HL-60/S4 (cell line): Measurements from ENCODE around the gene FXYD3.

Experiments used
- in situ Hi-C: fragments of 300-500 bp; cut with MboI; formaldehyde crosslinking; loops from 2 replicates; pipeline ENCODE4 v1.14.3; 2022; ENCODE audit warnings: low sequenced_read_pairs

The FXYD3 gene

DNA sequence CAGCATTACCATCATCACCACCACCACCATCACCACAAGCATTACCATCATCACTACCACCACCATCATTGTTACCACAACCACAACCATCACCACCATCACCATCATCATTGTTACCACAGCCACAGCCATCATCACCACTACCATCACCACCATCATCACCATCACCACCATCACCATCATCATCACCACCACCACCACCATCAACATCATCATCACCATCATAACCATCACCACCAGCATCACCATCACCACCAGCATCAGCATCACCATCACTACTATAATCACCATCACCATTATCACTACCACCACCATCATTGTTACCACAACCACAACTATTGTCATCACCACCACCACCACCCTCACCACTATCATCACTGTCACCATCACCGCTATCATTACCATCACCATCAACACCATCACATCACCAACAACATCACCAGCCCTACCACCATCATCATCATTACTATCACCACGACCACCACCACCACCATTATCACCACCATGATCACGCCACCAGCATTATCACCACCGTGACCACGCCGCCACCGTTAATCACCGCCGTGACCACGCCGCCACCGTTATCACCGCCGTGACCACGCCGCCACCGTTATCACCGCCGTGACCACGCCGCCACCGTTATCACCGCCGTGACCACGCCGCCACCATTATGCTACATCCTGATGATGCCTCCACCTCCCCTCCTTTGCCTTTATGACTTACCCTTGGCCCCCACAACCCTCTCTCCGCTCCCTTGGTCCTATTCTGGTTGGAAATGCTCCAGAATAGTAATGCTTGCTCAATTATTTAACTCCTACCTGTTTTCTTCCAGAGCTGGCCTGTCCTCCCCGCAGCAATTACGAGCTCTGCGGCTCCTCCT is 10.0 kb upstream of the FXYD3 start:
- in situ Hi-C loops, result no loop called here

- in situ Hi-C loops, result no loop called here
These were observed 9.4 kb upstream of the FXYD3 start for GRCh38 chr19:35106291-35106583.

DNA sequence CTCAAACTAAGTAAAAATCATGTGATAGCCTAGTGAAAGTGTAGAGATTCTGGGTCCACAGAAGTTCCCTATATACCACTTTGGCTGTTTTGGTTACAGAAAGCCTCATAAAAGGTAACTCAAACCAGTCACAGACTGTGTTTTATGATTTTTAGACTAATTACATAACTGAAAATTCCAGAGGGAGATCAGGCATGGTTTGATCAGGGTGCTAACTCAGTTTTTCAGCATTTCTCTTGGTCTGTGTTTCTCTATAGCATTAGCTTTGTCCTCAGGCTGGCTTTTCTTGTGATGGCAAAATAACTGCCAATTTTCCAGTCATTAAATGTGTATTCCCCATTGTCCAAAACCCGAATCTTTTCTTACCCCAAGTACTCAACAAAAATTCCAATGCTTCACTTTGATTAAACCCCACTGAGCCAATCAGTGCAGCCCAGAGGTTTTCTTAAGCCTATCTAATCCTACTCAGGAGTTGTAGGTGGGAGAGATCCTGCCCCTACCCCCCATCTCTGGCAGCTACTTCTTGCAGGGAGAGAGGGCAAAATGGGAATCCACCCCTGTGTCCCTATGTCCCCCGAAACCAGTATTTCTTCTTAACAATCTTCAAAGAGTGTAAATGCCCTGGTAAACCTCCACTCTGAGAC is 8.6 kb upstream of the FXYD3 start:
- in situ Hi-C loops, result no loop called here

DNA sequence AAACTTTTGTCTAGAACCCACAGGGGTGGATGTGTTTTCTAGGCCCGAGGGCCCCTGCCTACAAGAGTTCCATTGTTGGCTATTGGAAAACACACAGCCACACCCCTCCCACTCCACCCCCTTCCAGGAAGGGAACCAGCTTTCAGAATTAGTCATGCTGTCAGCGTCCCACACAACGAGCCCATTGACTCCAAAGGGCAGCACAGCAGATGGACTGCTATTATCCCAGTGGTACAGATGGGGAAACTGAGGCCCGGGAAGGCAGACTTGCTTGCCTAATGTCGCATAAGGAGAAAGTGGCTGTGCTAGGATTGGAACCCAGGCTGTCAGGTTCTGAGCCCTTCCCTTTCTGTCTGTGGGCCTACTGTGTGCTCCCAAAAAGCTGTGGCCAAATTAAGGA is 8.1 kb upstream of the FXYD3 start:
- in situ Hi-C loops, result no loop called here

DNA sequence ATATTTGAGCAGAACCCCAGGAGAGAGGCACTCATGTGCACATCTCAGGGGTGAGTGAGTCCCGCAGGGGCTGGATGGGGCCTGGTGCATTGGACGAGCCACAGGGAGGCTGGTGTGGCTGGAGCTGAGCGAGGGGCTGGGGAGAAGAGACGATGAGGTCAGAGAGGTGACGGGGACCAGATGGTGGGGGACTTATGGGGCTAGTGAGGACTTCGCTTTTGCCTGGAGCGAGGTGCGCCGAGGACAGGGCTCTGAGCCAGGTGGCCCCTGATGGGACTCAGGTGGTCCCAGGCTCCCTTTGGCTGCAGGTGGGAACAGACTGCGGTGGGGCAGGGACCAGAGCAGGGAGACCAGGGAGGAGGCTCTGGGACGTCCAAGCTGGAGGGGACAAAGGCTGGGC is 6.9 kb upstream of the FXYD3 start:
- in situ Hi-C loops, result no loop called here

GRCh38 chr19:35109395-35110112 is 6.1 kb upstream of the FXYD3 start:
- in situ Hi-C loops, result no loop called here

GRCh38 chr19:35110974-35111373 is 4.6 kb upstream of the FXYD3 start:
- in situ Hi-C loops, result no loop called here

GRCh38 chr19:35112995-35113688 is 2.5 kb upstream of the FXYD3 start:
- in situ Hi-C loops, result no loop called here

- in situ Hi-C loops, result no loop called here
These were observed 1.1 kb upstream of the FXYD3 start for GRCh38 chr19:35114353-35115176.

DNA sequence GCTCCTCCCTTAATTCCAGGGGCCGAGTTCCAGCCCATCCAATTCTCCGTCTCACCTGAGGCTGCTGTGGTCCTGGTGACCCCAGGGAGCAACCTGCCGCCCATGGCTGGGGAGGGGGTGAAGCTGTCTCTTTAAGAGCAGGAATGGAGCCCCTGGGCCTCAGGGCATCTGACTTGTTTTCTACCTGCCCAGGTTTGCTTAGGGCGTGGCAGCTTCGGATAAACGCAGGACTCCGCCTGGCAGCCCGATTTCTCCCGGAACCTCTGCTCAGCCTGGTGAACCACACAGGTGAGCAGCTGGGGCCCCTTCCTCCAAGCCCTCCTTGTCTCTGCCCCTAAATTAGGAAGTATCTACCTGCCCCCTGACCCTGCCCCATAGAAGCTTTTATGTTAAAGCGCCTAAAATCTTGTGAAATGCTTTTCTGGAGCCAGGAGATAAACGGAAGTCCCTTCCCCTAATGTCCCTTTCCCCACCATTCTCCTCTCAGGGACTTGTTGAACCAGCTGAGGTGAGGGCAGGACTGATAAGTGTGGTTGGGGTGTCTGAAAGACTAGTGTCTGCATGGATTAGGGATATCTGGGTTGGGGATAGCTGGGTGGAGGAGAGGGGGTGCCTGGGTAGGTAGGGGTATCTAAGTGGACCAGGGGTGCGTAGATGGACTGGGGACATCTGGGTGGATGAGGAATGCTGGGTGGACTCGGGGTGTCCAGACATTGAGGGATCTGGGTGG is 614 bp downstream of the FXYD3 start:
- in situ Hi-C loops, result no loop called here

GRCh38 chr19:35117116-35117515 is 1.5 kb downstream of the FXYD3 start:
- in situ Hi-C loops, result no loop called here

DNA sequence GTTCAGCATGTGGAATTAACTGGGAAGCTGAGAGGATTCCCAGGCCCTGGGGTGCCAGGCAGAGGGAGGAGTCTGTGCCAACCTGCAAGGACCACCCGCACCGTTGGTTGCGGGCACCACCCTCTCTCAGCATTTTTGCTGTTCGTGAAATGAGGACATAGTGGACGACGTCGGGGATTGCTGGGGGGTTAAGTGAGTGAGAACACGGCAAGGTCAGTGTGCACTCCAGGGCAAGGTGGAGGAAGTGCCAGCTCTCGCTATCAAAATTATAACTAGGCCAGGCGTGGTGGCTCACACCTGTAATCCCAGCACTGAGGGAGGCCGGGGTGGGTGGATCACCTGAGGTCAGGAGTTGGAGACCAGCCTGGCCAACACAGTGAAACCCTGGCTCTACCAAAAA is 2.2 kb downstream of the FXYD3 start:
- in situ Hi-C loops, result no loop called here

DNA sequence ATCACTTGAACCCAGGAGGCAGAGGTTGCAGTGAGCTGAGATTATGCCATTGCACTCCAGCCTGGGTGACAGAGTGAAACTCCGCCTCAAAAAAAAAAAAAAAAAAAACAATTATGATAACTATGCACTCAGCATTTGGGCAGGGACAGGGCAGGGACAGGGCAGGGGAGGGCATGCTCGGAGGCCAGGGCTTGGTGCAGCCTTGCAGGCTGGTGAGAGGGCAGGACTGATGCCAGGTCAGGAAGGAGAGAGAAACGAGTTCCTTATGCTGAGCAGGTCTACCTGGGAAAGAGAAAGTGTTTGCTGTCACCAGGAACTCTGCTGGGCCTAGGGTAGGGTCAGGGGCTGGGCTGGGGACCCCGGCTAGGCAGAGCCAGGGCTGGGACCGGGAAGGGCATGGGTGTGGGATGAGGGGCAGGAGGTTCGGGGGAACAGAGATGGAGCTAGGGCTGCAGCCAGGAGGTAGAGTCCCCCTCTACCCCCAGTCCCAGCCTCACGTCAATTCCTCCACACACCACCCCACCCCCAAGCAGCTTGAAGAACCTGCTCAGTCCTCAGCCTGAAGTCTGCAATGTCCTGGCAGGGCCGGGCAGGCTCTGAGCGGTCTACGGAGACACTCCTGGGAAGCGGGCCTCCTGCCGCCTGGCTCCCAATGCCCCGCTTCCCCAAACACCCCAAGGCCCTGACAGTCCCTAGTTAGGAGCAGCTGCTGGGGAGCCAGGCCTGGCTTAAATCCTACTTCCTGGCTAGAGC is 2.8 kb downstream of the FXYD3 start:
- in situ Hi-C loops, result no loop called here

- in situ Hi-C loops, result no loop called here
These were observed 3.5 kb downstream of the FXYD3 start for GRCh38 chr19:35119091-35119490.

GRCh38 chr19:35119578-35120155 is 4.0 kb downstream of the FXYD3 start:
- in situ Hi-C loops, result no loop called here

DNA sequence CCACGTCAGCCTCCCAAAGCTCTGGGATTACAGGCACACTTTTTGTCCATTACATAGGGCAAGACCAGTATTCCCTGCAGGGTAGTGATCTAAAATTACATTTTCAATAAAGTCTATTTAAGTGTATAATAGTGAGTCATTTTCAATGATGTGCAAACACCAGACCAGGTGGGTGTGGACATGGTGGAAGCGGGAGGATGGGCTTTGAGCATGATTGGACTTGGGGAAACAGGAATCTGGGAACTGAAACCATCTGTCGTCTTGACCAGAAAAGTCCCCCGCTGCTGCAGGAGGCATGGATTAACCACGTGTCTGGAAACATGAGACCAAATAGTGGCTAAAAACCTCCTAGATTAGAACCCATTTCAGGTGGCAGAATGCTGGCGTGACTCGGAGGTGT is 4.9 kb downstream of the FXYD3 start:
- in situ Hi-C loops, result no loop called here

GRCh38 chr19:35120898-35121297 is 5.3 kb downstream of the FXYD3 start:
- in situ Hi-C loops, result no loop called here

DNA sequence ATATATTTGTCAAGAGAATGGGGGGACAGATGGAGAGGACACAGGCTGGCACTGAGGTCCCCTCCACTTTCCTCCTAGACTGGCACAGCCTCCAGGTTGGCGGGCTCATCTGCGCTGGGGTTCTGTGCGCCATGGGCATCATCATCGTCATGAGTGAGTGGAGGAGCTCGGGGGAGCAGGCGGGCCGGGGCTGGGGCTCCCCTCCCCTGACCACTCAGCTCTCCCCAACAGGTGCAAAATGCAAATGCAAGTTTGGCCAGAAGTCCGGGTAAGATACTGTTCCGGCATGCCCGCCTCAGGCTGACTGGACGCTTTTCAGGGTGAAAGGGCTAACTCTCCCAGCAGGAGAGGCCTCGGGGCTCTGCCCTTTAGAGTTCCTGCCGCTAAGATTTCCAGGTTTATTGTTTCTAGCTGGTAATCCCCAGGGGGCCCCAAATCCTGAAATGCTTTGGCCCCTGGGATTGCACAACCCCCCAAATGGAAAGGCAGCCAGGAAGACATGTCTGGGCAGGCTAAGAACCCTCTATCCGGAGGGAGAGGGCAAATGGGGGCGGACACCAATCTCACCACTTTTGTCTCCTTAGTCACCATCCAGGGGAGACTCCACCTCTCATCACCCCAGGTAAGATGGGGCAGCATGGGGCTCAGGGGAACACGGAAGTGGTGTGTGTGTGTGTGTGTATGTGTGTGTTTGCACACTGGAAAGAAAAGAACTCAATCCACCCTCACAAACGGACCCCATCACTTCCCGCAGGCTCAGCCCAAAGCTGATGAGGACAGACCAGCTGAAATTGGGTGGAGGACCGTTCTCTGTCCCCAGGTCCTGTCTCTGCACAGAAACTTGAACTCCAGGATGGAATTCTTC is 7.3 kb downstream of the FXYD3 start:
- in situ Hi-C loops, result no loop called here
